Chondrocyte (in vitro differentiated cells): ENCODE results near the gene ANKH. TPM values are rescaled to one million over a fixed set of nuclear protein-coding genes. Genes with fewer than 3 reads are reported as not detected.

Experiments
- DNase-seq: peaks from one replicate; pipeline ENCODE4 v3.0.0; 2021; ENCODE audit warnings: mixed read lengths, low spot score
- H3K27ac Mint-ChIP-seq: one replicate; pipeline ENCODE4 v1.8.0; 2021; ENCODE audit warnings: mild to moderate bottlenecking, moderate library complexity, mixed read lengths; ENCODE audit not compliant: unreplicated experiment
- H3K27me3 Mint-ChIP-seq: 2 replicates; pipeline ENCODE4 v1.8.0; 2021; ENCODE audit warnings: low read depth, mixed read lengths
- H3K36me3 Mint-ChIP-seq: 2 replicates; pipeline ENCODE4 v1.8.0; 2021; ENCODE audit warnings: low read depth, mixed read lengths
- H3K4me1 Mint-ChIP-seq: 2 replicates; pipeline ENCODE4 v1.8.0; 2021; ENCODE audit warnings: low read depth, mild to moderate bottlenecking, mixed read lengths
- H3K4me3 Mint-ChIP-seq: one replicate; pipeline ENCODE4 v1.8.0; 2021; ENCODE audit warnings: mild to moderate bottlenecking, moderate library complexity, mixed read lengths; ENCODE audit not compliant: unreplicated experiment
- H3K9me3 Mint-ChIP-seq: 2 replicates; pipeline ENCODE4 v1.8.0; 2021; ENCODE audit warnings: low read depth, mixed read lengths
- total RNA-seq: library from RNA; stranded (reverse); gene quantifications from 3 replicates; pipeline ENCODE4 v1.2.1, GENCODE V29; 2021
- TF ChIP-seq, protein P1 (sequence below): fragments of 200-600 bp; sonication (generic); IDR thresholded peaks from 2 replicates; pipeline ENCODE4 v1.5.0; 2021; ENCODE audit warnings: antibody characterized with exemption, mild to moderate bottlenecking, moderate library complexity

ANKH gene
- total RNA-seq, 1 donor from 2014 or later = 114 TPM

DNA sequence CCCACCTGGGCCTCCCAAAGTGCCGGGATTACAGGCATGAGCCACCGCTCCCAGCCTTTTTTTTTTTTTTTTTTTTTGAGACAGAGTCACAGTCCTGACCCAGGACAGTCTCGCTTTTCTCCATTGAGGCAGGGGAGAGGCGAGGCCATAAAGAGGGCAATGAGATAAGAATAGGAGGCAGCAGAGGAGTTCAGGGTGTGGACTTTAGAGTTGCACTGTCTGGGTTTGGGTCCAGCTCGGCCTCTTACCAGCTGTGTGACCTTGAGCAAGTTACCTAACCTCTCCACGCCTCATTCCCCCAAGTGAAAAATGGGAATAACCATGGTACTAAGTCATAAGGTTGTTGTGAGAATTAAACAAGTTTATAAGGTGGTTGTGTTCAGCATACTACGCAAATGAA, 24.6 kb upstream of the ANKH start:
- H3K27me3 Mint-ChIP-seq = no peaks in the 10 kb centered on the region
- TF ChIP-seq, protein P1, sequence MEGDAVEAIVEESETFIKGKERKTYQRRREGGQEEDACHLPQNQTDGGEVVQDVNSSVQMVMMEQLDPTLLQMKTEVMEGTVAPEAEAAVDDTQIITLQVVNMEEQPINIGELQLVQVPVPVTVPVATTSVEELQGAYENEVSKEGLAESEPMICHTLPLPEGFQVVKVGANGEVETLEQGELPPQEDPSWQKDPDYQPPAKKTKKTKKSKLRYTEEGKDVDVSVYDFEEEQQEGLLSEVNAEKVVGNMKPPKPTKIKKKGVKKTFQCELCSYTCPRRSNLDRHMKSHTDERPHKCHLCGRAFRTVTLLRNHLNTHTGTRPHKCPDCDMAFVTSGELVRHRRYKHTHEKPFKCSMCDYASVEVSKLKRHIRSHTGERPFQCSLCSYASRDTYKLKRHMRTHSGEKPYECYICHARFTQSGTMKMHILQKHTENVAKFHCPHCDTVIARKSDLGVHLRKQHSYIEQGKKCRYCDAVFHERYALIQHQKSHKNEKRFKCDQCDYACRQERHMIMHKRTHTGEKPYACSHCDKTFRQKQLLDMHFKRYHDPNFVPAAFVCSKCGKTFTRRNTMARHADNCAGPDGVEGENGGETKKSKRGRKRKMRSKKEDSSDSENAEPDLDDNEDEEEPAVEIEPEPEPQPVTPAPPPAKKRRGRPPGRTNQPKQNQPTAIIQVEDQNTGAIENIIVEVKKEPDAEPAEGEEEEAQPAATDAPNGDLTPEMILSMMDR = no peak
- peaks cover 7% of the 10 kb centered on the region for H3K4me1 Mint-ChIP-seq
- H3K4me3 Mint-ChIP-seq = no peak overlapping the region
- H3K36me3 Mint-ChIP-seq = no peaks in the 10 kb centered on the region
- no peak for DNase-seq
- no peaks in the 10 kb centered on the region for H3K9me3 Mint-ChIP-seq
- no peak overlapping the region for H3K27ac Mint-ChIP-seq

GRCh38 chr5:14895301-14895700, 23.7 kb upstream of the ANKH start:
- no peak for DNase-seq
- Mint-ChIP-seq H3K9me3 (no peaks in the 10 kb centered on the region), H3K36me3 (no peaks in the 10 kb centered on the region), H3K4me3 (no peak overlapping the region), H3K4me1 (peaks cover 4% of the 10 kb centered on the region), H3K27me3 (no peaks in the 10 kb centered on the region), H3K27ac (no peak overlapping the region)
- TF ChIP-seq, protein P1 = peak; percentile 7

DNA sequence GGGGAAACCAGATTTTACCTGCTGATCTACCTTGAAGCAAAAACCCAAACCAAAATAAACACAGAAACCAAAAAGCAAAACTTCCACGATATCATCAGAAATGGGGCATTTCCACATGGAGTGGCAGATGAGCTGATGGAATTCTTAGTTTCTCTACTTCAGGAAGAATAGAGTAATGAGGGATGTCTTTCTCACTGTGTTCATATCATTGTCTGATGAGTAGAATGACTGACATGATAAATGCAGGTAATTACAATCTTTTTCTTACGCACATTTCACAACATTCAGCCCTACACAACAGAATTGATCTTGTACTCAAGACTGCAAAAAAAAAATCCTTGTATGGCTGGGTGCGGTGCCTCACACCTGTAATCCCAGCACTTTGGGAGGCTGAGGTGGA, 23.2 kb upstream of the ANKH start:
- Mint-ChIP-seq H3K27ac (no peak overlapping the region), H3K9me3 (no peaks in the 10 kb centered on the region), H3K4me1 (peaks cover 4% of the 10 kb centered on the region), H3K27me3 (no peaks in the 10 kb centered on the region), H3K36me3 (no peaks in the 10 kb centered on the region), H3K4me3 (no peak overlapping the region)
- DNase-seq = no peak
- TF ChIP-seq, protein P1 = no peak

GRCh38 chr5:14893381-14893780, 21.8 kb upstream of the ANKH start:
- Mint-ChIP-seq H3K4me1 (peaks cover 4% of the 10 kb centered on the region), H3K27me3 (no peaks in the 10 kb centered on the region), H3K27ac (no peak overlapping the region), H3K9me3 (no peaks in the 10 kb centered on the region), H3K4me3 (no peak overlapping the region), H3K36me3 (no peaks in the 10 kb centered on the region)
- TF ChIP-seq, protein P1 = no peak
- no peak for DNase-seq

- H3K27me3 Mint-ChIP-seq = no peaks in the 10 kb centered on the region
- H3K36me3 Mint-ChIP-seq = no peaks in the 10 kb centered on the region
- no peak overlapping the region for H3K4me3 Mint-ChIP-seq
- TF ChIP-seq, protein P1 = no peak
- no peaks in the 10 kb centered on the region for H3K9me3 Mint-ChIP-seq
- no peak overlapping the region for H3K27ac Mint-ChIP-seq
- DNase-seq = no peak
- peaks cover 6% of the 10 kb centered on the region for H3K4me1 Mint-ChIP-seq
These were observed 19.3 kb upstream of the ANKH start for GRCh38 chr5:14890846-14891245.
